ENCODE results near the gene DUOXA2. TPM values are rescaled to one million over a fixed set of nuclear protein-coding genes. Genes with fewer than 3 reads are reported as not detected.
A peak's percentile ranks its signal among the peaks of the same experiment; 100 is the strongest.

DUOXA2 gene
- total RNA-seq, 2 experiments from 2014 or later, result not detected

DNA sequence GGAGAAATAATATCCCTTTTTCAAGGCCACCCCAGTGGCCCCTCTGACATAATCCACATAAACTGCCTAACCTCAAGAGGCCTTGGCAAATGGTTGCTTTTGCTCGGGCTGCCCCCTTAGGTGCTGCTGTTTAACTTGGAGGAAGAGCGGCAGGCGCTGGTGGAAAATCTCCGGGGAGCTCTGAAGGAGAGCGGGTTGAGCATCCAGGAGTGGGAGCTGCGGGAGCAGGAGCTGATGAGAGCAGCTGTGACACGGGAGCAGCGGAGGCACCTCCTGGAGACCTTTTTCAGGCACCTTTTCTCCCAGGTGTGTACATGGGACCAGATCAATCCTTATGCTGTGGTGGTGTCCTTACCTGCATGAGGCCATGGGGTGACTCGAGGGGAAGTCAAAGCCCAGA lies 30.6 kb downstream of the DUOXA2 start:
- H3K27ac Mint-ChIP-seq, result no peak overlapping the region
- intact Hi-C loops (cut with micrococcal nuclease), result no loop called here
- CTCF ChIA-PET, result interaction anchor here (0.6 to 1.9 kb wide), 2 partner anchors 27 to 35 kb away, joined by 3 to 6 read pairs; no protein-coding TSS in a partner anchor
- POLR2A ChIA-PET, result no interaction called here
- H3K4me3 Mint-ChIP-seq, result no peak overlapping the region
- H3K4me1 Mint-ChIP-seq (ENCODE audit: low read depth), result no peaks in the 10 kb centered on the region
- no peak for DNase-seq
- H3K27me3 Mint-ChIP-seq, result no peaks in the 10 kb centered on the region
- no peaks in the 10 kb centered on the region for H3K36me3 Mint-ChIP-seq
- no peaks in the 10 kb centered on the region for H3K9me3 Mint-ChIP-seq

DNA sequence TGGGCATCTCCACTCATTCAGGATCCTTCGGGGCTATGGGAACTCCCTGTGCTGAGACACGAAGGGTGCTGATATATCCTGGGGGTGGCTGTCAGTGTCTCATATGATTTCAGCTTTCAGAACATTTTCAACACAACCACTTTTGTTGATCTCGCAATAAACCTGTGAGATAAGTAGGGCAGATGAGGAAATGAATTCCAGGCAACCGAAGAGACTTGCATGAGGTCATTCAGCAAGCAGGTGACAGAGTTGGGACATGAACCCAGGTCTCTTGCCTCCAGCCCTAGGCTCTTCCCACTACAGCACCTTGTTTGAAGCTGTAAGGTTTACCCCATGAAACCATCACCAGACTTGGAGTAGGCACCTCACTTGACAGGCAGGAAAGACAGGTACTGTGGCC lies 32.3 kb downstream of the DUOXA2 start:
- Mint-ChIP-seq H3K4me3 (no peak overlapping the region), H3K9me3 (no peaks in the 10 kb centered on the region), H3K27me3 (no peaks in the 10 kb centered on the region), H3K36me3 (no peaks in the 10 kb centered on the region), H3K4me1 (ENCODE audit: low read depth) (no peaks in the 10 kb centered on the region), H3K27ac (no peak overlapping the region)
- ChIA-PET POLR2A (interaction anchor here (1.3 kb wide), 1 partner anchor 40 kb away, joined by 3 read pairs; no protein-coding TSS in a partner anchor), CTCF (interaction anchor here (0.5 to 1.4 kb wide), 2 partner anchors 9 to 28 kb away, joined by 3 to 8 read pairs; no protein-coding TSS in a partner anchor)
- intact Hi-C loops (cut with micrococcal nuclease), result no loop called here
- no peak for DNase-seq

DNA sequence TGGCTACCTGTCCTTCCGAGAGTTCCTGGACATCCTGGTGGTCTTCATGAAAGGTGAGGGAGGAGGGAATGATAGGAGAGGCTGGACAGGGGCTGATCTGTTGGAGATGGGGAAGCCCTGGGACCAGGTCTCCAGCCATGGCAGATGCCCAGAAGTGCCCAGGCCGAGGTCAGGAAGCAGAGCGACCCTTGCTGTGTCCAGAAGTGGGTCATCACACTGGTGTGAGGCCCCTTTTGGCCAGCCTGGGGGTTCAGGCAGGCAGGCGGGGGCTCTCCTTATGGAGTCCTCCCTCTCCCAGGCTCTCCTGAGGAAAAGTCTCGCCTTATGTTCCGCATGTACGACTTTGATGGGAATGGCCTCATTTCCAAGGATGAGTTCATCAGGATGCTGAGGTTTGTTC lies 33.5 kb downstream of the DUOXA2 start:
- Mint-ChIP-seq H3K4me3 (no peak overlapping the region), H3K4me1 (ENCODE audit: low read depth) (no peaks in the 10 kb centered on the region), H3K9me3 (no peaks in the 10 kb centered on the region), H3K27me3 (no peaks in the 10 kb centered on the region), H3K36me3 (peaks cover 6% of the 10 kb centered on the region), H3K27ac (no peak overlapping the region)
- CTCF ChIA-PET, result no interaction called here
- POLR2A ChIA-PET, result no interaction called here
- DNase-seq, result no peak
- intact Hi-C loops (cut with micrococcal nuclease), result no loop called here

DNA sequence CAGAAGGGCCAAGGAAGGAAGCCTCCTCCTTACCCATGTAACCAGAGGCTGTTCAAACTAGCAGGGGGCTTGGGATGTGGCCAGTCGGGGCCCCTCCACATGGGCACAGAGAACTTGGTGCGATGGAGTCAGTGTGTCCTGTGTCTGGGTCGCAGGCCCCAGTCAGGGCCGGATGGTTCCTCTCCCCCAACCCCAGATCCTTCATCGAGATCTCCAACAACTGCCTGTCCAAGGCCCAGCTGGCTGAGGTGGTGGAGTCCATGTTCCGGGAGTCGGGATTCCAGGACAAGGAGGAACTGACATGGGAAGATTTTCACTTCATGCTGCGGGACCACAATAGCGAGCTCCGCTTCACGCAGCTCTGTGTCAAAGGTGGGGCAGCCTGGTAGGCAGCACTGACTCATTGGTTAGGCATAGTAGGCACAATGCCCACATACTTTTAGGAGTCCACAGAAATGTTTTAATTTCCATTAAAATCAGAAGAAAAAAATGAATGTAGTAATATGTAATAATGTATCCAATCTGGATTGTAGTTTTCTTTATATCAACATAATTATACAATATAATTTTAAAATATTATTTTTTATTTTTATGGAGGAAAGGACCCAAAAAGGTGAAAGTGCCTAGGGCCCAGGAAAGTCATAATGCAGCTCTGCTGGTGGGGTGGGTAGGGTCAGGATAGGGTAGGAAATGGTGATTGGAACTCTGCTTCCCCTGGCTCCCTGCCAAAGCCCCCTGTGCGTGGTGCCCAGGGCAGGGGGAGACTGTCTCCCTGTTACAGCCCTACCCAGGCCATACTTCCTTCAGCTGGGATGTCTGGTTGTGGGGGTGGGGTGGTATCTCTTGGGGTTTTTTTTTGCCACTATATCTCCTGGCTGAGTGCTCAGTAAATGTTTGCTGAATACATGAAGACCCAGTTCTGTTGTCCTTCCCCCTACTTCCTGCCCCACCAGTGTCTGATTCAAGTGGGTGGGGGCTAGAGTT lies 34.2 kb downstream of the DUOXA2 start:
- no peak overlapping the region for H3K4me3 Mint-ChIP-seq

DNA sequence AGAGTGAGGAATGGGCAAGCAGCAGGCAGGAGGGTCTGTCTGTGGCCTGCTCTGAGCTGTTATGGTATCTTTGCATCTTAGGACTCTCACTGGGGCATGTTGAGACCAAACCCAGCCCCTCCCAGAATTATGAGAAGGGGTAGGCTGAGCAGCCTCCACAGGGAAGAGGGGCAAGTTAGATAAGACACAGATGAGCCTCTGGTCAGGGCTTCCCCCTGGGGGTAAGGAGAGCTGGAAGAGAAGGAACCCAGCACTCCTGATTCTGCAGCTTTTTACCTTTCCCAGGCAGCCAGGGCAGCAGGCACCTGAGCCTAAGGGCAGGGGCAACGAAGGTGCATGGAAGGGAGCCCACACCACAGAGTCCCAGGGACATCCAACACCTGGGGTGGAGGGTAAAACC lies 34.9 kb downstream of the DUOXA2 start:
- no peak overlapping the region for H3K27ac Mint-ChIP-seq
- no peak for DNase-seq
- ChIA-PET CTCF (no interaction called here), POLR2A (no interaction called here)
- H3K4me3 Mint-ChIP-seq, result no peak overlapping the region
- intact Hi-C loops (cut with micrococcal nuclease), result no loop called here
- H3K27me3 Mint-ChIP-seq, result no peaks in the 10 kb centered on the region
- H3K9me3 Mint-ChIP-seq, result no peaks in the 10 kb centered on the region
- H3K36me3 Mint-ChIP-seq, result peaks cover 6% of the 10 kb centered on the region
- H3K4me1 Mint-ChIP-seq (ENCODE audit: low read depth), result no peaks in the 10 kb centered on the region

More for the DNA sequence above, 34.2 kb downstream of the DUOXA2 start:
- H3K27me3 Mint-ChIP-seq, result no peaks in the 10 kb centered on the region
- DNase-seq, result no peak
- H3K36me3 Mint-ChIP-seq, result peaks cover 6% of the 10 kb centered on the region
- ChIA-PET CTCF (no interaction called here), POLR2A (no interaction called here)
- H3K4me1 Mint-ChIP-seq (ENCODE audit: low read depth), result no peaks in the 10 kb centered on the region
- H3K27ac Mint-ChIP-seq, result no peak overlapping the region
- no peaks in the 10 kb centered on the region for H3K9me3 Mint-ChIP-seq
- intact Hi-C loops (cut with micrococcal nuclease), result no loop called here

DNA sequence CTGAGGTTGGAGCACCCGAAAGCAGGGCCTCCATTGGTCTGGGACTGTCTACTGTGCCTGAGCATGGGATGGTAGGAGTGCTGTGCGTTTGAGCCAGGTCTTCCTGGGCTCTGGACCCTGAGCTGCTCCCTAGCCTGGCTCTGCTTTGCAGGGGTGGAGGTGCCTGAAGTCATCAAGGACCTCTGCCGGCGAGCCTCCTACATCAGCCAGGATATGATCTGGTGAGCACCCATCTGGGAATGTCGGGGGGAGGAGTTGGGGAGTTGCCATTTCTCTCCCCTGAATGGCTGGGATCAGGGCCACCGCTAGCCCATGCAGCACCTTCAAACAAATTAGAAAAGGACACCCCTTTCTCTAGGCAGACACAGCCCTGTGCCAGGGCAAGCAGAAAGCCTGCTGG lies 36.4 kb downstream of the DUOXA2 start:
- POLR2A ChIA-PET, result interaction anchor here (1.1 kb wide), 1 partner anchor 242 kb away, joined by 3 read pairs; no protein-coding TSS in a partner anchor
- Mint-ChIP-seq H3K4me3 (no peak overlapping the region), H3K36me3 (peaks cover 6% of the 10 kb centered on the region), H3K27ac (no peak overlapping the region), H3K9me3 (no peaks in the 10 kb centered on the region), H3K27me3 (no peaks in the 10 kb centered on the region), H3K4me1 (ENCODE audit: low read depth) (no peaks in the 10 kb centered on the region)
- intact Hi-C loops (cut with micrococcal nuclease), result no loop called here
- DNase-seq, result no peak
- CTCF ChIA-PET, result interaction anchor here (1.5 kb wide), 1 partner anchor 32 kb away, joined by 5 read pairs; no protein-coding TSS in a partner anchor

DNA sequence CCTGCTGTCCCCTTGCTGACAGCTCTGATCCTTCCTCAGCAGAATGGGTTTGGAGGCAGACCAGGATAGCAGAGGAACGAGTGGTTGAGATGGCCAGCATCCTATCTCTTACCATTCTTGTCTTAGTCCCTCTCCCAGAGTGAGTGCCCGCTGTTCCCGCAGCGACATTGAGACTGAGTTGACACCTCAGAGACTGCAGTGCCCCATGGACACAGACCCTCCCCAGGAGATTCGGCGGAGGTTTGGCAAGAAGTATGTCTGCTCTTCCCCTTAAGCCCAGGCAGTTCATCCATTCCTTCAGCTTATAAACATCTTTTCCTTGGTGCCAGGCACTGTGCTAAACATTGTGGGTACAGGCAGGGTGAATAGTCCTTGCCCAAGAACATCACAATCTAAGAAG lies 36.9 kb downstream of the DUOXA2 start:
- no peaks in the 10 kb centered on the region for H3K4me1 Mint-ChIP-seq (ENCODE audit: low read depth)
- intact Hi-C loops (cut with micrococcal nuclease), result no loop called here
- H3K27ac Mint-ChIP-seq, result no peak overlapping the region
- H3K36me3 Mint-ChIP-seq, result peaks cover 6% of the 10 kb centered on the region
- H3K9me3 Mint-ChIP-seq, result no peaks in the 10 kb centered on the region
- no peaks in the 10 kb centered on the region for H3K27me3 Mint-ChIP-seq
- no peak overlapping the region for H3K4me3 Mint-ChIP-seq
- POLR2A ChIA-PET, result no interaction called here
- no peak for DNase-seq
- CTCF ChIA-PET, result no interaction called here

DNA sequence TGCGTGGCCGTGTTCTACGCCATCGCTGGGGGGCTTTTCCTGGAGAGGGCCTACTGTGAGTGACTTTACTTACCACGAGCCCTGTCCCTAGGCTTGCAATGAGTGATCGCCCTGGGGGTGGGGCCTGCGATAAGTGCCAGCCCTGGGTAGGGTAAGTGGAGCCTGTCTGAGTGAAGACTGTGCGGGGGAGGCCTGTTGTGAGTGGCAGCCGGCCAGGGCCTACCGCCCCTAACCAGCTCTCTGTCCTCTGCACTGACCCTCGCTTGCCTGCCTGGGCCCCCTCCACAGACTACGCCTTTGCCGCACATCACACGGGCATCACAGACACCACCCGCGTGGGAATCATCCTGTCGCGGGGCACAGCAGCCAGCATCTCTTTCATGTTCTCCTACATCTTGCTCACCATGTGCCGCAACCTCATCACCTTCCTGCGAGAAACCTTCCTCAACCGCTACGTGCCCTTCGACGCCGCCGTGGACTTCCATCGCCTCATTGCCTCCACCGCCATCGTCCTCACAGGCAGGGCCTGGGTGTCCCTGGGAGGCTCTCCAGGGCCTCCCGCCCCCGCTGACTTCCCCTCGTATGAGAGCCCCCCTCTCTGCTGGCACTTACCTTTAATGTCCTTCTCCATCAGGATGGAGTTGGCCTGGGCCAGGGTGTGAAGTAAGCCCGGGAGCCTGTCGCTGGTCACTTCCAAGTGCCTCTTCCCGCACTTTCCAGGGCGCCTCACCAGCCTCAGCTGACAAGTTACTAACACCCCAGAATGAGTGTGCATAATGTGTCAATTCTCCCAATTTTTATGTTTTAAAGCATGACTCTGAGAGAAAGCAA lies 38.1 kb downstream of the DUOXA2 start:
- peaks cover 7% of the 10 kb centered on the region for H3K4me1 Mint-ChIP-seq (ENCODE audit: low read depth)
- no peak overlapping the region for H3K27ac Mint-ChIP-seq
- H3K27me3 Mint-ChIP-seq, result no peaks in the 10 kb centered on the region
- H3K4me3 Mint-ChIP-seq, result no peak overlapping the region
- intact Hi-C loops (cut with micrococcal nuclease), result no loop called here
- ChIA-PET CTCF (no interaction called here), POLR2A (no interaction called here)
- H3K36me3 Mint-ChIP-seq, result peaks cover 8% of the 10 kb centered on the region
- no peak for DNase-seq
- H3K9me3 Mint-ChIP-seq, result no peaks in the 10 kb centered on the region

DNA sequence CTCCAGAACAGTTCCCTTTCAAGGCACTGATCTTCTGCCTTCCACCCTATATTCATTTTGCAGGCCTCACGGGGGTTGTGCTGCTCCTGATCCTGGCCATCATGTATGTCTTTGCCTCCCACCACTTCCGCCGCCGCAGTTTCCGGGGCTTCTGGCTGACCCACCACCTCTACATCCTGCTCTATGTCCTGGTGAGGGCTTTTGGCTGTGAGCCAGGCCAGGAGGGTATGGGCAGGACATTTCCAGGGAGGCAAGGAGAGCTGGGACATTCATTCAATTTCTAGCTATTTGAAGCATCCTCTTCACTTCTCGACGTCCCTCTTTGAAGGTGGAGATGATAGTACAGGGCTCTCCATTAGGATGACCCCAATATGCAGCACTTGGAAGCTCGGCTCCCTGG lies 41.6 kb downstream of the DUOXA2 start:
- Mint-ChIP-seq H3K27me3 (no peaks in the 10 kb centered on the region), H3K36me3 (peaks cover 8% of the 10 kb centered on the region), H3K9me3 (no peaks in the 10 kb centered on the region), H3K4me3 (no peak overlapping the region), H3K27ac (no peak overlapping the region), H3K4me1 (ENCODE audit: low read depth) (peaks cover 16% of the 10 kb centered on the region)
- intact Hi-C loops (cut with micrococcal nuclease), result no loop called here
- no peak for DNase-seq
- ChIA-PET POLR2A (no interaction called here), CTCF (interaction anchor here (1.0 to 4.2 kb wide), 6 partner anchors 8 to 42 kb away, joined by 3 to 17 read pairs (median 5); no protein-coding TSS in a partner anchor)

DNA sequence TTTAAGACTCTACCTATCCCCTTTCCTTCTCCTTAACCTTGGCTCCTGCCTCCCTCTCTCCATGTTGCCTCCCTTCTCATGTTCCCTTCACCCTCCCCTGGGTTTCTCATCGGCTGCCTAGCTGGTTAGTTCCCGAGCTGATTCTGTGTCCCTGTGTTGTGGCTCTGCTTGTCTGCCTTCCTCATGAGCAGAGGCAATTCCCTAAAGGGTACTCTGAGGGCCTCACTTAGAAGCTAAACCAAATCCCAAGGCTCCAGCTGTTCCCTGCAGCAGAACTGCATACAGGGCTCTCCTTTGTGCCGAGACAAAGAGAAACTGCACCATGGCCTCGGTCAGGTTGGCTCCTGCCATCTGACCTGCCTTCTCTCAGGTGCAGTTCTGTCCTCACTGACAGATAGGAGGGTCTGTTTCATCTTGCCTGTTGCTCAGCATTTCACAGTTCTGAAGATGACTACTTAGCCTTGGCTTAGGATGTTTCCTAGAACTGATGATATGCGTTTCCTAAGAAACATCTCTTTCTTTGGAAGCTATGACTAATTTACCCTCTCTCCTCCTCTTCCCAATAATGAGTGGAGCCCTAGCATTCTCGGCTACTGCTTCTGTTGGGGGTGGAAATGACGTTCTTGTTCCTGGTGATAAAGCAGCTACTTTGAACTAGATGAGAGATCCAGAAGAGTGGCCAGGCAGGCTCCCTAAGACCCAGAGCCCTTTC lies 42.8 kb downstream of the DUOXA2 start:
- ChIA-PET POLR2A (no interaction called here), CTCF (interaction anchor here (1.0 to 4.2 kb wide), 5 partner anchors 11 to 39 kb away, joined by 3 to 17 read pairs (median 3); no protein-coding TSS in a partner anchor)
- Mint-ChIP-seq H3K36me3 (peaks cover 8% of the 10 kb centered on the region), H3K4me1 (ENCODE audit: low read depth) (peaks cover 16% of the 10 kb centered on the region), H3K9me3 (no peaks in the 10 kb centered on the region), H3K27ac (peak overlapping the region; percentile 82), H3K27me3 (no peaks in the 10 kb centered on the region), H3K4me3 (no peak overlapping the region)
- peak; percentile 29 for DNase-seq
- intact Hi-C loops (cut with micrococcal nuclease), result no loop called here

DNA sequence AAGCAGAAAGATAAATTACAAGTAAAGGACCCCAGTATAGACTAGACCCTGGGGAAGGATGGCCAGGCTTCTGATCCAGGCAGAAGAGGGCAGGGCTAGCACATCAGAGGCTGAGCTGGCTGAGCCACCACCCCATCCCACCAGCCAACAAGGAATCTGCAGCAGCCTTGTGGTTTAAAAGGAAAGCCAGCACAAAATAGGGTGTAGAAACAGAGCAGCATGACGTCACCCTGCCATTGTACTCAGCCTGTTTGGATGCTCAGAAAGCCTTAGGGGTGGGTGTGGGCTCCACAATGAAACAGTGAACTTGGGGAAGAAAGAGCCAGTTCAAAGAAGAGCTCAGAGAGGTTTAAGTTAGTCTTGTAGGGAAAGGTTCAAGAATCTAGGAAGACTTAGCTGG lies 43.8 kb downstream of the DUOXA2 start:
- intact Hi-C loops (cut with micrococcal nuclease), result no loop called here
- ChIA-PET CTCF (interaction anchor here (0.7 to 4.2 kb wide), 4 partner anchors 11 to 47 kb away, joined by 3 to 17 read pairs (median 3); no protein-coding TSS in a partner anchor), POLR2A (interaction anchor here (1.0 kb wide), 1 partner anchor 244 kb away, joined by 3 read pairs; a partner anchor contains a TSS)
- Mint-ChIP-seq H3K4me3 (no peak overlapping the region), H3K27me3 (no peaks in the 10 kb centered on the region), H3K9me3 (no peaks in the 10 kb centered on the region), H3K27ac (peak overlapping the region; percentile 55), H3K36me3 (peaks cover 2% of the 10 kb centered on the region), H3K4me1 (ENCODE audit: low read depth) (peaks cover 16% of the 10 kb centered on the region)
- peak; percentile 28 for DNase-seq

Data from activated CD4-positive, alpha-beta memory T cell treated with anti-CD3 and anti-CD28 coated beads for 36 hours (primary cell).